Spleen (tissue), 7 donors: Measurements from ENCODE around the gene RBM3.

ENCODE experiments used
- POLR2A ChIP-seq, 3 donors: fragments of 450-650 bp; IDR thresholded peaks; one replicate each; pipeline ENCODE4 v1.5.1; 2017; ENCODE audit warnings: antibody characterized with exemption in 3 of 3, mild to moderate bottlenecking in 1 of 3
- POLR2AphosphoS5 ChIP-seq, 3 donors: sonication (generic); formaldehyde crosslinking; IDR thresholded peaks; one replicate each; pipeline ENCODE4 v1.5.1; 2017; ENCODE audit warnings: antibody characterized with exemption in 3 of 3
- TF ChIP-seq, protein P1 (sequence below), 11 experiments: fragments of 200-600 bp in 7 of 11; fragments of 450-650 bp in 4 of 11; sonication (generic) in 4 of 11; IDR thresholded peaks in 8 of 11; conservative IDR thresholded peaks in 3 of 11; 1 replicate in 7 of 11; 2 replicates in 4 of 11; pipeline versions ENCODE4 v1.4.0 to v1.8.0; 2016 to 2021; ENCODE audit warnings: antibody characterized with exemption in 11 of 11, inconsistent platforms in 4 of 11, mild to moderate bottlenecking in 1 of 11
- donor health status: DM: no; HTN: no; CAD: no; lungs with moderate emphysema.
- donor health status: DM: no; HTN: no; CAD: no.
- donor health status: DM: no; HTN: no; CAD: no.

DNA sequence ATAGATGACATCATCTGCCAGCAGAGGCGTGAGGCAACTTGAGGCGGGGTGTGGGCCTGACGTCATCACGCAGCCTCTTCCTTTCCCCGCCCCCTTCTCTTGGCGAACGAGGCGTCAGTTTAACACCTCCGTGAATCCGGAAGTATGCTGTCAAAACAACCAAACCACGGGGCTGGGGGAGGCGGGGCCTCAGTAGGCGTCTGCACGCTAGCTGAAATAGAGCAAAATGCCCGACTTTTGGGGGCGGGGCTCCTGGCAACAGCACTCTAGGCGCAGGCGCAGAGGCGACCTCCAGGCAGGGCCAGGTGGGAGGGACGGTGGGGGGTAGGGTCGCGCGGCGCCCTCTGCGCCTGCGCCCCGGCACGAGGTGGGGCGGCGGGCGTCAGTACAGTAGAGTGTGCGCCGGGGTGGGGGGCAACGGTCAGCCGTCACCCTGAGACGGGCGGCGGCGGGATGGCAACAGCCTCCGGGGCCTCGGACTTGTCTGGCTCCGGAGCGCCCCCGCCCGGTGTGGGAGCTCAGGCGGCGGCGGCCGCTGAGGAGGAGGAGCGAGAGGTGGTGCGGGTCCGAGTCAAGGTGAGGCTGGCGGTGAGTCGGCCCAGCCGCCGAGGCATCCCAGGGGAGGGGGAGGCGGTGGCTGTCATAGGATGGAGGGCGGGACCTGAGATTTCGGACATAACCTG is 34.8 kb upstream of the RBM3 start, which contains the start of gene TBC1D25:
- TF ChIP-seq, protein P1, sequence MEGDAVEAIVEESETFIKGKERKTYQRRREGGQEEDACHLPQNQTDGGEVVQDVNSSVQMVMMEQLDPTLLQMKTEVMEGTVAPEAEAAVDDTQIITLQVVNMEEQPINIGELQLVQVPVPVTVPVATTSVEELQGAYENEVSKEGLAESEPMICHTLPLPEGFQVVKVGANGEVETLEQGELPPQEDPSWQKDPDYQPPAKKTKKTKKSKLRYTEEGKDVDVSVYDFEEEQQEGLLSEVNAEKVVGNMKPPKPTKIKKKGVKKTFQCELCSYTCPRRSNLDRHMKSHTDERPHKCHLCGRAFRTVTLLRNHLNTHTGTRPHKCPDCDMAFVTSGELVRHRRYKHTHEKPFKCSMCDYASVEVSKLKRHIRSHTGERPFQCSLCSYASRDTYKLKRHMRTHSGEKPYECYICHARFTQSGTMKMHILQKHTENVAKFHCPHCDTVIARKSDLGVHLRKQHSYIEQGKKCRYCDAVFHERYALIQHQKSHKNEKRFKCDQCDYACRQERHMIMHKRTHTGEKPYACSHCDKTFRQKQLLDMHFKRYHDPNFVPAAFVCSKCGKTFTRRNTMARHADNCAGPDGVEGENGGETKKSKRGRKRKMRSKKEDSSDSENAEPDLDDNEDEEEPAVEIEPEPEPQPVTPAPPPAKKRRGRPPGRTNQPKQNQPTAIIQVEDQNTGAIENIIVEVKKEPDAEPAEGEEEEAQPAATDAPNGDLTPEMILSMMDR (IDR thresholded peaks at IDR 0.05 in 8 of 11, conservative IDR thresholded peaks at IDR 0.05 in 3 of 11) = peak in 10 of 11 experiments; percentile 14 to 69 (median 42)
- TF ChIP-seq POLR2A (IDR thresholded peaks at IDR 0.05) (no peak), POLR2AphosphoS5 (IDR thresholded peaks at IDR 0.05) (peak; percentile 79 to 90 (median 83))
